Adipose tissue (tissue), 3 donors: ENCODE results near the gene CACNA1B. TPM values are rescaled to one million over a fixed set of nuclear protein-coding genes. Genes with fewer than 3 reads are reported as not detected.
"Not testable (repeated sequence)": the region's sequence is repeated elsewhere in the genome, so short reads cannot be mapped to it uniquely, and the experiment has no call there.

Source experiments
- H3K27ac ChIP-seq: one replicate; pipeline ENCODE4 v1.5.1; 2013; ENCODE audit warnings: low read depth, low read length
- WGBS, 3 donors: extraction: QIAGEN DNeasy Blood & Tissue Kit; methylation state at CpG; one replicate each; pipeline ENCODE4 v1.1.7; 2013; 5-methylcytosine and 5-hydroxymethylcytosine counted together
- polyA plus RNA-seq, 3 donors: library from polyadenylated mRNA; stranded (reverse); fragments of 200-250 nt; gene quantifications; one replicate each; pipeline ENCODE4 v1.2.3, GENCODE V29; 2013
- donor health status: healthy with polysubstance abuse.
- donor health status: Bipolar disorder and iron deficiency.
- donor health status: healthy.

The CACNA1B gene
- polyA plus RNA-seq, 3 donors = 0.04 to 0.20 TPM; not detected in 1

- H3K27ac ChIP-seq = no peak overlapping the region
- WGBS, 3 donors = 69 to 75% (median 71%) methylated on average over 9 of the region's 9 CpGs
Observed at GRCh38 chr9:138082918-138083636, 205.5 kb downstream of the CACNA1B start.

GRCh38 chr9:138083873-138084272 lies 206.3 kb downstream of the CACNA1B start:
- 55 to 64% (median 61%) methylated on average over 3 of the region's 3 CpGs for WGBS, 3 donors
- no peak overlapping the region for H3K27ac ChIP-seq

- no peak overlapping the region for H3K27ac ChIP-seq
- WGBS, 3 donors = 81 to 94% (median 85%) methylated on average over 4 of the region's 4 CpGs
Observed at GRCh38 chr9:138085568-138085967, 208.0 kb downstream of the CACNA1B start.

GRCh38 chr9:138092057-138092456 lies 214.5 kb downstream of the CACNA1B start:
- 61 to 72% (median 68%) methylated on average over 4 of the region's 4 CpGs for WGBS, 3 donors
- not testable (repeated sequence) for H3K27ac ChIP-seq

- no peak overlapping the region for H3K27ac ChIP-seq
- 85 to 90% (median 87%) methylated on average over 5 of the region's 5 CpGs for WGBS, 3 donors
Observed at GRCh38 chr9:138094028-138094427, 216.4 kb downstream of the CACNA1B start.

- no peak overlapping the region for H3K27ac ChIP-seq
- 69 to 76% (median 71%) methylated on average over 14 of the region's 14 CpGs for WGBS, 3 donors
Observed at GRCh38 chr9:138095813-138096518, 218.4 kb downstream of the CACNA1B start.

- H3K27ac ChIP-seq = no peak overlapping the region
- 90 to 96% (median 91%) methylated on average over 13 of the region's 13 CpGs for WGBS, 3 donors
Observed at GRCh38 chr9:138096519-138096845, 218.9 kb downstream of the CACNA1B start.

- 76 to 84% (median 77%) methylated on average over 13 of the region's 13 CpGs for WGBS, 3 donors
- no peak overlapping the region for H3K27ac ChIP-seq
Observed at GRCh38 chr9:138097501-138097991, 220.0 kb downstream of the CACNA1B start.

GRCh38 chr9:138098116-138098907 lies 220.7 kb downstream of the CACNA1B start:
- 70 to 80% (median 71%) methylated on average over 18 of the region's 18 CpGs for WGBS, 3 donors
- no peak overlapping the region for H3K27ac ChIP-seq

- H3K27ac ChIP-seq = no peak overlapping the region
- 90 to 92% (median 92%) methylated on average over 22 of the region's 22 CpGs for WGBS, 3 donors
Observed at GRCh38 chr9:138098908-138099791, 221.6 kb downstream of the CACNA1B start.

GRCh38 chr9:138099803-138100598 lies 222.4 kb downstream of the CACNA1B start:
- H3K27ac ChIP-seq = no peak overlapping the region
- WGBS, 3 donors = 55 to 60% (median 58%) methylated on average over 8 of the region's 8 CpGs

GRCh38 chr9:138100711-138101350 lies 223.2 kb downstream of the CACNA1B start:
- 71 to 85% (median 85%) methylated on average over 30 of the region's 30 CpGs for WGBS, 3 donors
- H3K27ac ChIP-seq = no peak overlapping the region

GRCh38 chr9:138101444-138102234 lies 224.1 kb downstream of the CACNA1B start:
- no peak overlapping the region for H3K27ac ChIP-seq
- WGBS, 3 donors = 82 to 85% (median 85%) methylated on average over 16 of the region's 16 CpGs

- H3K27ac ChIP-seq = no peak overlapping the region
- WGBS, 3 donors = 71 to 77% (median 73%) methylated on average over 23 of the region's 23 CpGs
Observed at GRCh38 chr9:138102246-138103051, 224.9 kb downstream of the CACNA1B start.

GRCh38 chr9:138103111-138103848 lies 225.7 kb downstream of the CACNA1B start:
- WGBS, 3 donors = 60 to 70% (median 65%) methylated on average over 6 of the region's 6 CpGs
- H3K27ac ChIP-seq = no peak overlapping the region
